K562 (cell line): ENCODE measurements around the gene TSPAN16. TPM values are rescaled to one million over a fixed set of nuclear protein-coding genes. Genes with fewer than 3 reads are reported as not detected.

Source experiments
- ATAC-seq: fragments of 200-7000 bp; cut with Tn5 transposase; 3 replicates; pipeline ENCODE4 v1.9.1; 2020; ENCODE audit warnings: moderate library complexity
- BruUV-seq: library from RNA; stranded (reverse); fragments of 400-500 nt; replicated peaks from 2 replicates; lab custom pipeline; 2021; lab: Mats Ljungman, UMichigan
- CTCF ChIA-PET: fragments of 300-600 bp; formaldehyde crosslinking; extraction: SDS; loops from one replicate; lab custom pipeline; 2021; ENCODE audit warnings: low intra/inter-chr PET ratio; lab: Yijun Ruan, JAX
- POLR2A ChIA-PET: fragments of 300-600, 350-650 bp; sonication (Branson Sonifier 250); formaldehyde crosslinking; extraction: SDS; loops from one replicate; lab custom pipeline; 2021; ENCODE audit warnings: antibody characterized with exemption, inconsistent platforms; lab: Yijun Ruan, JAX
- DNase-seq, 4 experiments: peaks; one replicate each; pipeline versions ENCODE4 v3.0.0 to v3.0.0-alpha.2; 2011 to 2018; ENCODE audit warnings: low spot score in 3 of 4, mixed read lengths in 3 of 4; ENCODE audit errors: extremely low read depth in 1 of 4
- FAIRE-seq: peaks from 2 replicates; lab custom pipeline; 2011; peaks lifted over from hg19 to GRCh38; lab: Jason Lieb, UNC
- H2AFZ ChIP-seq: 2 replicates; pipeline ENCODE4 v1.6.0; 2011; ENCODE audit warnings: low read depth, low read length, control low read depth, inconsistent platforms
- H3K27ac ChIP-seq: fragments of 200-600 bp; 3 replicates; pipeline ENCODE4 v1.8.0; 2011; ENCODE audit warnings: low read depth, mild to moderate bottlenecking, control low read depth, inconsistent platforms, low read length, moderate library complexity, mixed read lengths; ENCODE audit errors: extremely low read depth
- H3K27me3 ChIP-seq, 2 experiments: fragments of 300-600 bp in 1 of 2; 2 replicates in 1 of 2; 3 replicates in 1 of 2; pipeline versions ENCODE4 v1.6.0 to v1.8.0; 2011; ENCODE audit warnings: inconsistent platforms in 2 of 2, low read length in 2 of 2, mild to moderate bottlenecking in 1 of 2, mixed read lengths in 1 of 2, moderate library complexity in 1 of 2; ENCODE audit not compliant: control insufficient read depth in 2 of 2, insufficient read depth in 2 of 2
- H3K36me3 ChIP-seq: fragments of 300-600 bp; 3 replicates; pipeline ENCODE4 v1.8.0; 2011; ENCODE audit warnings: mild to moderate bottlenecking, low read length, inconsistent platforms; ENCODE audit not compliant: control insufficient read depth, insufficient read depth
- H3K4me1 ChIP-seq, 2 experiments: fragments of 200-600 bp in 1 of 2; replicated peaks in 1 of 2; 2 replicates in 1 of 2; 3 replicates in 1 of 2; pipeline versions ENCODE4 v1.5.1 to v1.8.0; 2011; ENCODE audit warnings: inconsistent platforms in 2 of 2, low read length in 2 of 2, mild to moderate bottlenecking in 1 of 2, mixed read lengths in 1 of 2, moderate library complexity in 1 of 2; ENCODE audit not compliant: control insufficient read depth in 2 of 2, insufficient read depth in 2 of 2
- H3K4me2 ChIP-seq: 2 replicates; pipeline ENCODE4 v1.6.1; 2011; ENCODE audit warnings: low read length, control low read depth, inconsistent platforms, mixed read lengths; ENCODE audit not compliant: insufficient read depth
- H3K4me3 ChIP-seq: fragments of 200-600 bp; sonication (generic), shearing (Covaris generic); 2 replicates; pipeline ENCODE4 v1.5.1; 2016; ENCODE audit warnings: control low read depth, inconsistent platforms
- H3K79me2 ChIP-seq: fragments of 200-600 bp; 3 replicates; pipeline ENCODE4 v1.8.0; 2011; ENCODE audit warnings: low read length, inconsistent platforms; ENCODE audit not compliant: control insufficient read depth, insufficient read depth
- H3K9ac ChIP-seq, 2 experiments: 2 replicates each; pipeline versions ENCODE4 v1.6.0 to v1.6.1; 2011; ENCODE audit warnings: low read depth in 2 of 2, low read length in 2 of 2, control low read depth in 1 of 2, inconsistent platforms in 1 of 2, mild to moderate bottlenecking in 1 of 2, mixed read lengths in 1 of 2; ENCODE audit not compliant: insufficient read depth in 1 of 2
- H3K9me1 ChIP-seq: one replicate; pipeline ENCODE4 v1.6.0; 2011; ENCODE audit warnings: inconsistent platforms, mild to moderate bottlenecking, low read length, moderate library complexity; ENCODE audit not compliant: control insufficient read depth, insufficient read depth
- H3K9me3 ChIP-seq: replicated peaks from 2 replicates; pipeline ENCODE4 v1.5.1; 2011; ENCODE audit warnings: low read depth, low read length, inconsistent platforms; ENCODE audit not compliant: control insufficient read depth, insufficient read depth
- H4K20me1 ChIP-seq: replicated peaks from 2 replicates; pipeline ENCODE4 v1.6.1; 2011; ENCODE audit warnings: low read length, inconsistent platforms, mixed read lengths; ENCODE audit not compliant: control insufficient read depth, insufficient read depth
- COPS2 ChIP-seq: fragments of 450-650 bp; conservative IDR thresholded peaks from 2 replicates; pipeline ENCODE4 v1.6.1; 2016; ENCODE audit warnings: mild to moderate bottlenecking, moderate library complexity
- MEF2D ChIP-seq: conservative IDR thresholded peaks from 2 replicates; pipeline ENCODE4 v1.6.1; 2016; ENCODE audit warnings: low read depth, missing genetic modification characterization, missing compliant biosample characterization
- NRF1 ChIP-seq, 2 experiments: fragments of 450-650 bp; IDR thresholded peaks in 1 of 2; conservative IDR thresholded peaks in 1 of 2; 2 replicates each; pipeline ENCODE4 v1.6.1; 2014; ENCODE audit warnings: mild to moderate bottlenecking in 2 of 2
- PHB2 ChIP-seq: fragments of 450-650 bp; IDR thresholded peaks from 2 replicates; pipeline ENCODE4 v1.6.1; 2017; ENCODE audit warnings: low read depth
- PRPF4 ChIP-seq: fragments of 200-400 bp; formaldehyde crosslinking; IDR thresholded peaks from one replicate; pipeline ENCODE4 v1.6.1; 2017; ENCODE audit warnings: low read length, low read depth, mild to moderate bottlenecking; ENCODE audit not compliant: insufficient read depth, poor library complexity, severe bottlenecking
- RBM39 ChIP-seq: fragments of 200-400 bp; formaldehyde crosslinking; optimal IDR thresholded peaks from 2 replicates; pipeline ENCODE3; 2018; ENCODE audit warnings: low read depth, low read length
- RCOR1 ChIP-seq, 2 experiments: IDR thresholded peaks; 2 replicates each; pipeline ENCODE4 v1.6.1; 2012; ENCODE audit warnings: low read depth in 2 of 2, low read length in 2 of 2, borderline replicate concordance in 1 of 2, improper control_type of control experiment in 1 of 2
- SMARCA5 ChIP-seq: fragments of 450-650 bp; IDR thresholded peaks from 2 replicates; pipeline ENCODE4 v1.6.1; 2016
- ZNF436 ChIP-seq: fragments of 250-450, 450-650 bp; sonication (Bioruptor Pico); formaldehyde crosslinking; IDR thresholded peaks from 2 replicates; pipeline ENCODE4 v1.7.0; 2020; ENCODE audit warnings: mild to moderate bottlenecking
- ZNF75A ChIP-seq: fragments of 450-650 bp; formaldehyde crosslinking; IDR thresholded peaks from 2 replicates; pipeline ENCODE4 v1.4.0; 2020; ENCODE audit warnings: mild to moderate bottlenecking
- ZNF830 ChIP-seq: fragments of 250-450 bp; sonication (Bioruptor Pico); IDR thresholded peaks from 2 replicates; pipeline ENCODE4 v1.5.0; 2021; ENCODE audit warnings: mild to moderate bottlenecking
- WGBS: fragments of 100-300 bp; shearing (Covaris generic); methylation state at CpG from one replicate; pipeline ENCODE4 v1.1.6; 2016; ENCODE audit warnings: low coverage, mixed read lengths; ENCODE audit not compliant: insufficient coverage; ENCODE audit errors: missing lambda C conversion rate; 5-methylcytosine and 5-hydroxymethylcytosine counted together
- in situ Hi-C: fragments of 300-500 bp; cut with MboI; formaldehyde crosslinking; loops from 4 replicates; pipeline ENCODE4 v1.15.0; 2018; ENCODE audit warnings: inconsistent platforms, mixed read lengths
- intact Hi-C: fragments of 100-400 bp; cut with micrococcal nuclease; formaldehyde crosslinking; loops from 2 replicates; pipeline ENCODE4 v1.14.2; 2022
- polyA plus RNA-seq, 8 experiments: library from polyadenylated mRNA; depleted of rRNA in 4 of 8; stranded (reverse) in 5 of 8; unstranded in 3 of 8; fragments of >200 nt; fragmentation: Nextera tagmentation in 2 of 8; fragmentation: Illumina TruSeq in 1 of 8; extraction: Ambion mirVana in 2 of 8; extraction: Trizol in 1 of 8; gene quantifications; 2 replicates each; pipeline versions ENCODE4 v1.2.1 to v1.2.3, GENCODE V29; 2011 to 2014; ENCODE audit warnings: inconsistent platforms in 1 of 8, missing spikeins in 1 of 8
- total RNA-seq, 7 experiments: library from RNA; depleted of rRNA in 6 of 7; stranded (reverse); fragments of >200 nt in 6 of 7; fragmentation: Illumina TruSeq in 2 of 7; extraction: Trizol in 2 of 7; gene quantifications; 2 replicates each; pipeline versions ENCODE4 v1.2.1 to v1.2.3, GENCODE V29; 2011 to 2021; ENCODE audit warnings: low replicate concordance in 1 of 7
- TF ChIP-seq, protein P1 (sequence below): conservative IDR thresholded peaks from 2 replicates; pipeline ENCODE4 v1.6.1; 2011; ENCODE audit warnings: low read depth, mild to moderate bottlenecking, low read length; ENCODE audit not compliant: control insufficient read depth
- TF ChIP-seq, protein P2 (sequence below), 2 experiments: fragments of 250-450 bp in 1 of 2; fragments of 450-650 bp in 1 of 2; sonication (Bioruptor Pico) in 1 of 2; IDR thresholded peaks; 2 replicates each; pipeline versions ENCODE4 v1.6.1 to v1.8.0; 2016 to 2021; ENCODE audit warnings: mild to moderate bottlenecking in 2 of 2, moderate library complexity in 2 of 2, missing compliant biosample characterization in 1 of 2, missing genetic modification characterization in 1 of 2
- TF ChIP-seq, protein P3 (sequence below): fragments of 250-450 bp; sonication (Bioruptor Pico); IDR thresholded peaks from 2 replicates; pipeline ENCODE4 v1.8.0; 2021; ENCODE audit warnings: borderline replicate concordance, mild to moderate bottlenecking, moderate library complexity; ENCODE audit not compliant: poor library complexity, severe bottlenecking
- TF ChIP-seq, protein P4 (sequence below): fragments of 450-650 bp; IDR thresholded peaks from 2 replicates; pipeline ENCODE4 v1.6.1; 2016; ENCODE audit warnings: mild to moderate bottlenecking

Gene TSPAN16
- total and polyA plus RNA-seq, 9 of the 15 experiments (the other 6 are each of a cell fraction or from before 2014, with no cell fraction given): not detected

DNA sequence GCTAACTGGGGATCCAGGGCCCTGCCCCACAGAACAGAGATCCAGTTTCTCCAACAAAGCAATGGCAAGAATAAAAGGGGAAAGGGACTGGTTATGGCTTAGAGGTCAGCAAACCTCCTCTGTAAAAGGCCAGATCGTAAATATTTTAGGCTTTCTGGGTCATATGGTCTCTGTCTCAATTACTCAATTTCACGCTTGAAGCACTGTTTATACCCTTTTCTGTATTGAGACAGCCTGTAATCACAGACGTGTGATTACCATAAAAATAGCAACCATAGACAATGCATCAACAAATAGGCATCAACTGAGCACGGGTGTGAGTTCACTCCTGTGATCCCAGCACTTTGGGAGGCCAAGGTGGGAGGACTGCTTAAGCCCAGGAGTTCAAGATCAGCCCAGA, 34.2 kb downstream of the TSPAN16 start:
- Histone ChIP-seq H3K79me2 (no peaks in the 10 kb centered on the region), H3K4me1 (peaks cover 0 to 3% of the 10 kb centered on the region in 2 experiments; a peak in 3 of 5 replicates), H3K36me3 (no peaks in the 10 kb centered on the region), H3K27me3 (no peaks in the 10 kb centered on the region), H2AFZ (no peak overlapping the region), H3K9me3 (no peaks in the 10 kb centered on the region), H4K20me1 (no peaks in the 10 kb centered on the region), H3K9ac (no peak overlapping the region), H3K4me3 (no peak overlapping the region), H3K9me1 (no peaks in the 10 kb centered on the region), H3K4me2 (no peak overlapping the region), H3K27ac (no peak overlapping the region)
- ChIA-PET CTCF (no interaction called here), POLR2A (no interaction called here)
- WGBS: 39% methylated on average over 4 of the region's 4 CpGs
- FAIRE-seq (no peak), DNase-seq (no peak), ATAC-seq (no peak)
- BruUV-seq: no TSS peak
- intact Hi-C loops (no loop called here), in situ Hi-C loops (no loop called here)
- TF ChIP-seq RBM39 (no peak), PRPF4 (no peak), SMARCA5 (no peak), ZNF830 (no peak), ZNF436 (CRISPR knock-in tag) (no peak), PHB2 (no peak), RCOR1 (IDR thresholded peaks at IDR 0.05; ENCODE audit: borderline replicate concordance in 1 of 2, low read depth in 2 of 2, low read length in 2 of 2) (no peak), ZNF75A (CRISPR knock-in tag) (no peak), NRF1 (conservative IDR thresholded peaks at IDR 0.05 in 1 of 2, IDR thresholded peaks at IDR 0.05 in 1 of 2) (no peak), COPS2 (no peak), MEF2D (no peak)
- TF ChIP-seq, protein P1, sequence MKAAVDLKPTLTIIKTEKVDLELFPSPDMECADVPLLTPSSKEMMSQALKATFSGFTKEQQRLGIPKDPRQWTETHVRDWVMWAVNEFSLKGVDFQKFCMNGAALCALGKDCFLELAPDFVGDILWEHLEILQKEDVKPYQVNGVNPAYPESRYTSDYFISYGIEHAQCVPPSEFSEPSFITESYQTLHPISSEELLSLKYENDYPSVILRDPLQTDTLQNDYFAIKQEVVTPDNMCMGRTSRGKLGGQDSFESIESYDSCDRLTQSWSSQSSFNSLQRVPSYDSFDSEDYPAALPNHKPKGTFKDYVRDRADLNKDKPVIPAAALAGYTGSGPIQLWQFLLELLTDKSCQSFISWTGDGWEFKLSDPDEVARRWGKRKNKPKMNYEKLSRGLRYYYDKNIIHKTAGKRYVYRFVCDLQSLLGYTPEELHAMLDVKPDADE: no peak
- TF ChIP-seq, protein P2, sequence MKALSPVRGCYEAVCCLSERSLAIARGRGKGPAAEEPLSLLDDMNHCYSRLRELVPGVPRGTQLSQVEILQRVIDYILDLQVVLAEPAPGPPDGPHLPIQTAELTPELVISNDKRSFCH (CRISPR knock-in tag; IDR thresholded peaks at IDR 0.05): no peak
- TF ChIP-seq, protein P2 (tag; IDR thresholded peaks at IDR 0.05): no peak
- TF ChIP-seq, protein P3, sequence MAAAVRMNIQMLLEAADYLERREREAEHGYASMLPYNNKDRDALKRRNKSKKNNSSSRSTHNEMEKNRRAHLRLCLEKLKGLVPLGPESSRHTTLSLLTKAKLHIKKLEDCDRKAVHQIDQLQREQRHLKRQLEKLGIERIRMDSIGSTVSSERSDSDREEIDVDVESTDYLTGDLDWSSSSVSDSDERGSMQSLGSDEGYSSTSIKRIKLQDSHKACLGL (CRISPR knock-in tag): no peak
- TF ChIP-seq, protein P4, sequence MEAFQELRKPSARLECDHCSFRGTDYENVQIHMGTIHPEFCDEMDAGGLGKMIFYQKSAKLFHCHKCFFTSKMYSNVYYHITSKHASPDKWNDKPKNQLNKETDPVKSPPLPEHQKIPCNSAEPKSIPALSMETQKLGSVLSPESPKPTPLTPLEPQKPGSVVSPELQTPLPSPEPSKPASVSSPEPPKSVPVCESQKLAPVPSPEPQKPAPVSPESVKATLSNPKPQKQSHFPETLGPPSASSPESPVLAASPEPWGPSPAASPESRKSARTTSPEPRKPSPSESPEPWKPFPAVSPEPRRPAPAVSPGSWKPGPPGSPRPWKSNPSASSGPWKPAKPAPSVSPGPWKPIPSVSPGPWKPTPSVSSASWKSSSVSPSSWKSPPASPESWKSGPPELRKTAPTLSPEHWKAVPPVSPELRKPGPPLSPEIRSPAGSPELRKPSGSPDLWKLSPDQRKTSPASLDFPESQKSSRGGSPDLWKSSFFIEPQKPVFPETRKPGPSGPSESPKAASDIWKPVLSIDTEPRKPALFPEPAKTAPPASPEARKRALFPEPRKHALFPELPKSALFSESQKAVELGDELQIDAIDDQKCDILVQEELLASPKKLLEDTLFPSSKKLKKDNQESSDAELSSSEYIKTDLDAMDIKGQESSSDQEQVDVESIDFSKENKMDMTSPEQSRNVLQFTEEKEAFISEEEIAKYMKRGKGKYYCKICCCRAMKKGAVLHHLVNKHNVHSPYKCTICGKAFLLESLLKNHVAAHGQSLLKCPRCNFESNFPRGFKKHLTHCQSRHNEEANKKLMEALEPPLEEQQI: no peak
